Activated CD8-positive, alpha-beta memory T cell treated with anti-CD3 and anti-CD28 coated beads, Interleukin-2, amount 10 ng/mL, durations not matched to agents 7 days and 5 days (primary cell): ENCODE data around the gene CDK19. TPM values are rescaled to one million over a fixed set of nuclear protein-coding genes. Genes with fewer than 3 reads are reported as not detected.

Experiments used
- ATAC-seq: fragments of 150-1000 bp; cut with Tn5 transposase; one replicate; pipeline ENCODE4 v1.10.0; 2021; ENCODE audit warnings: moderate library complexity
- CTCF ChIA-PET: fragments of 350-600 bp; sonication (Branson Sonifier 250); formaldehyde crosslinking; loops from one replicate; lab custom pipeline; 2021; ENCODE audit warnings: antibody characterized with exemption; lab: Charles Lee
- DNase-seq: peaks from one replicate; pipeline ENCODE4 v3.0.0-alpha.2; 2020
- H3K27ac Mint-ChIP-seq: one replicate; pipeline ENCODE4 v1.8.0; 2021; ENCODE audit warnings: mild to moderate bottlenecking, mixed read lengths
- H3K27me3 Mint-ChIP-seq: one replicate; pipeline ENCODE4 v1.8.0; 2021; ENCODE audit warnings: mixed read lengths
- H3K36me3 Mint-ChIP-seq: one replicate; pipeline ENCODE4 v1.8.0; 2021; ENCODE audit warnings: mild to moderate bottlenecking, mixed read lengths
- H3K4me1 Mint-ChIP-seq: one replicate; pipeline ENCODE4 v1.8.0; 2021; ENCODE audit warnings: mixed read lengths
- H3K4me3 Mint-ChIP-seq: one replicate; pipeline ENCODE4 v1.8.0; 2021; ENCODE audit warnings: mild to moderate bottlenecking, moderate library complexity, mixed read lengths
- H3K9me3 Mint-ChIP-seq: one replicate; pipeline ENCODE4 v1.8.0; 2022; ENCODE audit warnings: low read depth, mixed read lengths
- total RNA-seq, 2 experiments: library from RNA; stranded (reverse); gene quantifications; one replicate each; pipeline ENCODE4 v1.2.3, GENCODE V29; 2021

Gene CDK19
- total RNA-seq, 2 experiments from 2014 or later: 27.8 to 29.4 TPM

- no peaks in the 10 kb centered on the region for H3K27me3 Mint-ChIP-seq
- no peaks in the 10 kb centered on the region for H3K9me3 Mint-ChIP-seq
- CTCF ChIA-PET: interaction anchor here (0.8 to 1.4 kb wide), 2 partner anchors 226 to 558 kb away, joined by 3 read pairs; no protein-coding TSS in a partner anchor
- H3K4me3 Mint-ChIP-seq: no peak overlapping the region
- peaks cover 16% of the 10 kb centered on the region for H3K36me3 Mint-ChIP-seq
- DNase-seq: no peak
- no peak for ATAC-seq
- no peak overlapping the region for H3K27ac Mint-ChIP-seq
- H3K4me1 Mint-ChIP-seq: peaks cover 20% of the 10 kb centered on the region
Measured at GRCh38 chr6:110652520-110652919, 162.7 kb downstream of the CDK19 start.

GRCh38 chr6:110650755-110651154 lies 164.5 kb downstream of the CDK19 start:
- H3K27ac Mint-ChIP-seq: no peak overlapping the region
- ATAC-seq: no peak
- peaks cover 30% of the 10 kb centered on the region for H3K4me1 Mint-ChIP-seq
- H3K27me3 Mint-ChIP-seq: no peaks in the 10 kb centered on the region
- CTCF ChIA-PET: no interaction called here
- no peak for DNase-seq
- H3K4me3 Mint-ChIP-seq: no peak overlapping the region
- no peaks in the 10 kb centered on the region for H3K9me3 Mint-ChIP-seq
- H3K36me3 Mint-ChIP-seq: peaks cover 29% of the 10 kb centered on the region

- no peak for ATAC-seq
- no peak for DNase-seq
- Mint-ChIP-seq H3K9me3 (peaks cover 2% of the 10 kb centered on the region), H3K27ac (no peak overlapping the region), H3K4me1 (peaks cover 32% of the 10 kb centered on the region), H3K4me3 (no peak overlapping the region), H3K27me3 (no peaks in the 10 kb centered on the region), H3K36me3 (peaks cover 37% of the 10 kb centered on the region)
- CTCF ChIA-PET: no interaction called here
Measured at GRCh38 chr6:110649704-110650103, 165.6 kb downstream of the CDK19 start.

- Mint-ChIP-seq H3K27ac (peak overlapping the region; percentile 67), H3K9me3 (peaks cover 2% of the 10 kb centered on the region), H3K4me1 (peaks cover 21% of the 10 kb centered on the region), H3K27me3 (no peaks in the 10 kb centered on the region), H3K4me3 (no peak overlapping the region), H3K36me3 (peaks cover 36% of the 10 kb centered on the region)
- ATAC-seq: no peak
- CTCF ChIA-PET: no interaction called here
- no peak for DNase-seq
Measured at GRCh38 chr6:110646951-110647910, 168.0 kb downstream of the CDK19 start.

GRCh38 chr6:110646419-110646698 lies 168.9 kb downstream of the CDK19 start:
- peaks cover 36% of the 10 kb centered on the region for H3K36me3 Mint-ChIP-seq
- ATAC-seq: no peak
- no peak overlapping the region for H3K4me3 Mint-ChIP-seq
- no peak overlapping the region for H3K27ac Mint-ChIP-seq
- CTCF ChIA-PET: no interaction called here
- peaks cover 2% of the 10 kb centered on the region for H3K9me3 Mint-ChIP-seq
- H3K27me3 Mint-ChIP-seq: no peaks in the 10 kb centered on the region
- H3K4me1 Mint-ChIP-seq: peaks cover 21% of the 10 kb centered on the region
- no peak for DNase-seq

GRCh38 chr6:110645685-110646418 lies 169.4 kb downstream of the CDK19 start:
- peaks cover 39% of the 10 kb centered on the region for H3K36me3 Mint-ChIP-seq
- peaks cover 21% of the 10 kb centered on the region for H3K4me1 Mint-ChIP-seq
- ATAC-seq: no peak
- no peak overlapping the region for H3K4me3 Mint-ChIP-seq
- H3K9me3 Mint-ChIP-seq: peaks cover 2% of the 10 kb centered on the region
- no peaks in the 10 kb centered on the region for H3K27me3 Mint-ChIP-seq
- H3K27ac Mint-ChIP-seq: no peak overlapping the region
- no peak for DNase-seq
- CTCF ChIA-PET: no interaction called here

- H3K4me3 Mint-ChIP-seq: no peak overlapping the region
- no peak for ATAC-seq
- H3K9me3 Mint-ChIP-seq: peaks cover 2% of the 10 kb centered on the region
Measured at GRCh38 chr6:110643175-110643574, 172.1 kb downstream of the CDK19 start.

GRCh38 chr6:110642711-110643110 lies 172.6 kb downstream of the CDK19 start:
- Mint-ChIP-seq H3K27me3 (no peaks in the 10 kb centered on the region), H3K27ac (no peak overlapping the region), H3K4me3 (no peak overlapping the region), H3K4me1 (peaks cover 14% of the 10 kb centered on the region), H3K9me3 (peaks cover 2% of the 10 kb centered on the region), H3K36me3 (peaks cover 37% of the 10 kb centered on the region)
- DNase-seq (no peak), ATAC-seq (no peak)
- CTCF ChIA-PET: interaction anchor here (0.6 to 0.7 kb wide), 3 partner anchors 29 to 139 kb away, joined by 3 read pairs; no protein-coding TSS in a partner anchor

More at GRCh38 chr6:110643175-110643574, 172.1 kb downstream of the CDK19 start:
- CTCF ChIA-PET: interaction anchor here (0.6 to 0.9 kb wide), 2 partner anchors 82 to 139 kb away, joined by 3 read pairs; no protein-coding TSS in a partner anchor
- DNase-seq: no peak
- Mint-ChIP-seq H3K4me1 (peaks cover 19% of the 10 kb centered on the region), H3K27me3 (no peaks in the 10 kb centered on the region), H3K27ac (no peak overlapping the region), H3K36me3 (peaks cover 36% of the 10 kb centered on the region)

- Mint-ChIP-seq H3K4me3 (no peak overlapping the region), H3K27me3 (no peaks in the 10 kb centered on the region), H3K27ac (no peak overlapping the region), H3K9me3 (no peaks in the 10 kb centered on the region), H3K36me3 (peaks cover 18% of the 10 kb centered on the region), H3K4me1 (no peaks in the 10 kb centered on the region)
- ATAC-seq (no peak), DNase-seq (no peak)
- CTCF ChIA-PET: no interaction called here
Measured at GRCh38 chr6:110636781-110637180, 178.5 kb downstream of the CDK19 start.

GRCh38 chr6:110635096-110635495 lies 180.2 kb downstream of the CDK19 start:
- Mint-ChIP-seq H3K36me3 (peaks cover 10% of the 10 kb centered on the region), H3K9me3 (no peaks in the 10 kb centered on the region), H3K4me3 (no peak overlapping the region), H3K27me3 (no peaks in the 10 kb centered on the region), H3K27ac (no peak overlapping the region), H3K4me1 (no peaks in the 10 kb centered on the region)
- CTCF ChIA-PET: no interaction called here
- no peak for DNase-seq
- no peak for ATAC-seq

GRCh38 chr6:110633731-110634213 lies 181.5 kb downstream of the CDK19 start:
- no peak overlapping the region for H3K4me3 Mint-ChIP-seq
- H3K4me1 Mint-ChIP-seq: no peaks in the 10 kb centered on the region
- peaks cover 8% of the 10 kb centered on the region for H3K36me3 Mint-ChIP-seq
- H3K9me3 Mint-ChIP-seq: no peaks in the 10 kb centered on the region
- CTCF ChIA-PET: no interaction called here
- ATAC-seq (no peak), DNase-seq (no peak)
- H3K27ac Mint-ChIP-seq: no peak overlapping the region
- no peaks in the 10 kb centered on the region for H3K27me3 Mint-ChIP-seq

- CTCF ChIA-PET: no interaction called here
- no peak for ATAC-seq
- Mint-ChIP-seq H3K27me3 (no peaks in the 10 kb centered on the region), H3K4me3 (no peak overlapping the region), H3K9me3 (no peaks in the 10 kb centered on the region), H3K27ac (no peak overlapping the region), H3K4me1 (no peaks in the 10 kb centered on the region), H3K36me3 (peaks cover 1% of the 10 kb centered on the region)
- no peak for DNase-seq
Measured at GRCh38 chr6:110629153-110629552, 186.1 kb downstream of the CDK19 start.

GRCh38 chr6:110628330-110628729 lies 186.9 kb downstream of the CDK19 start:
- H3K4me1 Mint-ChIP-seq: no peaks in the 10 kb centered on the region
- no peak overlapping the region for H3K27ac Mint-ChIP-seq
- peaks cover 1% of the 10 kb centered on the region for H3K36me3 Mint-ChIP-seq
- H3K9me3 Mint-ChIP-seq: no peaks in the 10 kb centered on the region
- no peaks in the 10 kb centered on the region for H3K27me3 Mint-ChIP-seq
- no peak for DNase-seq
- CTCF ChIA-PET: no interaction called here
- no peak overlapping the region for H3K4me3 Mint-ChIP-seq
- no peak for ATAC-seq
